Neutrophil (primary cell): Measurements from ENCODE around the gene MAP3K6.
A peak's percentile ranks its signal among the peaks of the same experiment; 100 is the strongest.

Source experiments
- H3K27ac ChIP-seq: fragments of 200-600 bp; sonication (generic); 2 replicates; pipeline ENCODE4 v1.5.1; 2016; ENCODE audit warnings: mild to moderate bottlenecking, moderate library complexity
- H3K27me3 ChIP-seq: fragments of 200-600 bp; sonication (generic); 2 replicates; pipeline ENCODE4 v1.6.0; 2016; ENCODE audit warnings: mild to moderate bottlenecking
- H3K36me3 ChIP-seq: fragments of 200-600 bp; sonication (generic); 2 replicates; pipeline ENCODE4 v1.5.1; 2017
- H3K4me1 ChIP-seq, 2 experiments: fragments of 200-600 bp in 1 of 2; sonication (generic) in 1 of 2; 1 replicate in 1 of 2; 2 replicates in 1 of 2; pipeline versions ENCODE4 v1.5.1 to v1.6.1; 2013 to 2016; ENCODE audit warnings: low read depth in 1 of 2, low read length in 1 of 2, mild to moderate bottlenecking in 1 of 2, moderate library complexity in 1 of 2; ENCODE audit not compliant: control insufficient read depth in 1 of 2, insufficient read depth in 1 of 2
- H3K4me3 ChIP-seq, 2 experiments: fragments of 200-600 bp in 1 of 2; sonication (generic) in 1 of 2; 1 replicate in 1 of 2; 2 replicates in 1 of 2; pipeline ENCODE4 v1.5.1; 2013 to 2016; ENCODE audit warnings: low read depth in 1 of 2, low read length in 1 of 2, mild to moderate bottlenecking in 1 of 2, moderate library complexity in 1 of 2
- H3K9me3 ChIP-seq: fragments of 200-600 bp; sonication (generic); 2 replicates; pipeline ENCODE4 v1.5.1; 2016
- TF ChIP-seq, protein P1 (sequence below): fragments of 200-600 bp; sonication (generic); IDR thresholded peaks from 2 replicates; pipeline ENCODE4 v1.5.1; 2016; ENCODE audit warnings: antibody characterized with exemption

Gene MAP3K6

DNA sequence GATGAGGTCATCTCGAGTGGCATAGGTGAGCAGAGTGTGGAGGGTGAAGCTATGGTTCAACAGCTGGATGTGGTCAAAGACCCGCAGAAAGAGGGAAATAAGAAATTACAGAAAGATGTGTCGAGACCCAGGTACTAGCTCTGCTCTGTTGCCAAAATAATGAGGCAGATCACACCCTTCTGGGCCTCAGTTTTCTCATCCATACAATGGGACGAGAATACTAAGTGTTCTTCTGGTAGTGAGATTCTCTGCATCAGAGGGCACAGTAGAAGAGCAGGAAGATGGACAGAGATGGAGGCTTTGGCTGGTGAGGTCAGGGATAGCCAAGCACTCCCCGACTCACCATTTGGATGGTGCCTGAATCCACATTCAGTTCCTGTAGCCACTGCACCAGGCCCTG is 11.1 kb downstream of the MAP3K6 start:
- peaks cover 38% of the 10 kb centered on the region for H3K36me3 ChIP-seq
- H3K4me3 ChIP-seq, result no peak overlapping the region
- peaks cover 23% of the 10 kb centered on the region for H3K27me3 ChIP-seq
- no peaks in the 10 kb centered on the region for H3K9me3 ChIP-seq
- no peak overlapping the region for H3K27ac ChIP-seq
- H3K4me1 ChIP-seq, result peaks cover 23 to 35% of the 10 kb centered on the region in 2 experiments
- TF ChIP-seq, protein P1, sequence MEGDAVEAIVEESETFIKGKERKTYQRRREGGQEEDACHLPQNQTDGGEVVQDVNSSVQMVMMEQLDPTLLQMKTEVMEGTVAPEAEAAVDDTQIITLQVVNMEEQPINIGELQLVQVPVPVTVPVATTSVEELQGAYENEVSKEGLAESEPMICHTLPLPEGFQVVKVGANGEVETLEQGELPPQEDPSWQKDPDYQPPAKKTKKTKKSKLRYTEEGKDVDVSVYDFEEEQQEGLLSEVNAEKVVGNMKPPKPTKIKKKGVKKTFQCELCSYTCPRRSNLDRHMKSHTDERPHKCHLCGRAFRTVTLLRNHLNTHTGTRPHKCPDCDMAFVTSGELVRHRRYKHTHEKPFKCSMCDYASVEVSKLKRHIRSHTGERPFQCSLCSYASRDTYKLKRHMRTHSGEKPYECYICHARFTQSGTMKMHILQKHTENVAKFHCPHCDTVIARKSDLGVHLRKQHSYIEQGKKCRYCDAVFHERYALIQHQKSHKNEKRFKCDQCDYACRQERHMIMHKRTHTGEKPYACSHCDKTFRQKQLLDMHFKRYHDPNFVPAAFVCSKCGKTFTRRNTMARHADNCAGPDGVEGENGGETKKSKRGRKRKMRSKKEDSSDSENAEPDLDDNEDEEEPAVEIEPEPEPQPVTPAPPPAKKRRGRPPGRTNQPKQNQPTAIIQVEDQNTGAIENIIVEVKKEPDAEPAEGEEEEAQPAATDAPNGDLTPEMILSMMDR, result no peak

DNA sequence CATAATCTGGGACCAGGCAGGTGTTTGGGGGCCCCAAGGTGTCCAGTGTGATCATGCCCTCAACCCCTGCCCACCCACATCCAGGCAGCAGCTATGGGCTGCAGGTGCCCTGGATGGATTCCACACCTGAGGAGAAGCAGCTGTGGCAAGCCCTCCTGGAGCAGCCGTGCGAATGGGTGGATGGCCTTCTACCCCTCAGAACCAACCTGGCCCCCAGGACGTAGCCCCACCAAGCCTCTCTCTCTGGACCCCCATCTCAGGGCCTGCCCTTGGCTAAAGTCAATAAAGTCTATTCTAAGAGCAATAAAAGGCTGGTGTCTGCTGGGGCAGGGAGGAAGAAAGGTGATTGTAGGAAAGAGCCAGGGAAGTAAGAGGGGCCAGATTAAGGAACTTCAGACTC is 13.1 kb downstream of the MAP3K6 start:
- peak overlapping the region; percentile 60 for H3K27ac ChIP-seq
- H3K36me3 ChIP-seq, result peaks cover 57% of the 10 kb centered on the region
- H3K4me1 ChIP-seq, result peaks cover 13 to 34% of the 10 kb centered on the region in 2 experiments
- peaks cover 2% of the 10 kb centered on the region for H3K27me3 ChIP-seq
- TF ChIP-seq, protein P1, result no peak
- H3K4me3 ChIP-seq, result no peak overlapping the region
- no peaks in the 10 kb centered on the region for H3K9me3 ChIP-seq

DNA sequence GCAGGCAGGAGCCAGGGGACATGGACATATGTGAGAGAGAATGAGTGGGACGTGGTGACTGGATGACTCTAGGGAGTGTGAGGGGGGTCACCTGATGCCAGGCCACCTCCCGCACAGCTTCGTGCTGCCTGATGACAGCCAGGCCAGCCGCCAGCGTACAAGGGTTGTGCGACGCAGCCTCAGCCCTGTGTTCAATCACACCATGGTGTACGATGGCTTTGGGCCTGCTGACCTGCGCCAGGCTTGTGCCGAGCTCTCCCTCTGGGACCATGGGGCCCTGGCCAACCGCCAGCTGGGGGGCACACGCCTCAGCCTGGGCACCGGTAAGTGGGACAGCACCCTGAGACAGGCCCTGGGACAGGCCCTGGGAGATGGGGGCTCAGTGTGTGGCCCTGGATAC is 13.6 kb downstream of the MAP3K6 start:
- H3K4me3 ChIP-seq, result no peak overlapping the region
- peak overlapping the region; percentile 60 for H3K27ac ChIP-seq
- TF ChIP-seq, protein P1, result no peak
- H3K27me3 ChIP-seq, result no peaks in the 10 kb centered on the region
- no peaks in the 10 kb centered on the region for H3K9me3 ChIP-seq
- peaks cover 59% of the 10 kb centered on the region for H3K36me3 ChIP-seq
- peaks cover 13 to 34% of the 10 kb centered on the region in 2 experiments for H3K4me1 ChIP-seq

DNA sequence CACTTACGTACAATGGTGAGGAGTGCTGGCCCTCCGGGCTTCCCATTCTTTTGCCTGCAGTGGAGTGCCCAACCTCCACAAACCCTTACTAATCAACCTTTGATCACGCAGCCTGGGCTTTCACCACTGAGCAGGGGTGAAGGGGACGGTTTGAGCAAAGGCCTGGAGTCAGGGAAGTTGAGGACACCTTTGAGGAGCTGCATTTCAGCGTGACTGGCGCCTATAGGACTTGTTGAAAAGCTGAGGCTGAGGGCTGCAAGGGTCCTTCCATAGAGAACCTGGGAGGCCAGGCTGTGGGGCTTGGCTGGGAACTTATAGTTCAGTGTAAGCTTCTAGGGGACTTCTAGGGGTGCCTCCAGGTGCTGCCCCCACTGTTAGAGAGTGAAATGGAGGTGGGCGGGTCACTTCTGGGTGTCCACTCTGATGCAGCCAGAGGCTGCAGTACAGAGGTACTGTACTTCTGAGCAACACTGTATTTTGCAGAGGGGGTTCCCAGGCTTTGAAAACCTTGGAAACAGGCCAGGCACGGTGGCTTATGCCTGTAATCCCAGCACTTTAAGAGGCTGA is 15.1 kb downstream of the MAP3K6 start:
- H3K27ac ChIP-seq, result no peak overlapping the region
- no peak overlapping the region for H3K4me3 ChIP-seq
- TF ChIP-seq, protein P1, result no peak
- H3K9me3 ChIP-seq, result no peaks in the 10 kb centered on the region
- peaks cover under 1 to 20% of the 10 kb centered on the region in 2 experiments for H3K4me1 ChIP-seq
- H3K27me3 ChIP-seq, result no peaks in the 10 kb centered on the region
- peaks cover 75% of the 10 kb centered on the region for H3K36me3 ChIP-seq

DNA sequence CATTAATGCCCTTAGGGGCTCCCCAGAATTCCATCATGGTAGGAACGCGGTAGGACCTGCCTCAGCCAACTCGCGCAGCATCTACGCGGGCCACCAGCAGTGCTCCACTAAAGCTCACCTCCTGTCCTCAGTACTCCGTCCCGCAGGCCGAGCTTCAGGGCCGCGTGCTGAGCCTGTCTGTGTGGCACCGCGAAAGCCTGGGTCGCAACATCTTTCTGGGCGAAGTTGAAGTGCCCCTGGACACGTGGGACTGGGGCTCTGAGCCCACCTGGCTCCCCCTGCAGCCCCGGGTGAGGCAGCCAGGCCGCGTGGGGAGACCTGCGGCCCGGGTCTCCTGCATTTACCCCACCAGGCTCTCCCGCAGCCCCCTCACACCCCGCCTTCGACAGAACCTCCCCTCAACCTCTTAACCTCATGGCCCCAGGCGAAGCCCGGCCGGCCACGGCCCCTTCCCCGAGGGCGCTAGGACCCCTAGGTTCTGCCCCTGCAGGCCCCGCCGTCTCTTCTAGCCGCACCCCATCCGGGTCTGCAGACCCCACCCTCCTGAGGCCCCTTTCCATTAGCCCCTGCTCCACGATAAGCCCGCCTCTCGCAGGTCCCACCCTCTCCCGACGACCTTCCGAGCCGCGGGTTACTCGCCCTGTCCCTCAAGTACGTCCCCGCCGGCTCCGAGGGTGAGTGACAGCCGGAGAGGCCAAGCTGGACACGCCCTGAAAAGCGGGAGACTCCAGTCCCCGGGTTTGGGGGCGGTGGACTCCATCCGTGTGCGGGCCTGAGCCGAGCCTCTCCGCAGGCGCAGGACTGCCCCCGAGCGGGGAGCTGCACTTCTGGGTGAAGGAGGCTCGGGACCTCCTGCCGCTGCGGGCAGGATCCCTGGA is 15.9 kb downstream of the MAP3K6 start:
- H3K4me3 ChIP-seq, result no peak overlapping the region
- H3K27ac ChIP-seq, result no peak overlapping the region
- TF ChIP-seq, protein P1, result no peak
- H3K36me3 ChIP-seq, result peaks cover 80% of the 10 kb centered on the region
- H3K27me3 ChIP-seq, result no peaks in the 10 kb centered on the region
- H3K4me1 ChIP-seq, result peaks cover 0 to 13% of the 10 kb centered on the region in 2 experiments
- H3K9me3 ChIP-seq, result no peaks in the 10 kb centered on the region
